NCI-H187 (cell line): ENCODE data around the gene PRKAG2.
A peak's percentile ranks its signal among the peaks of the same experiment; 100 is the strongest.
"Not testable (repeated sequence)": the region's sequence is repeated elsewhere in the genome, so short reads cannot be mapped to it uniquely, and the experiment has no call there.

Experiments used
- DNase-seq, 2 experiments: peaks; one replicate each; lab custom pipeline; 2025; lab: John Stamatoyannopoulos, UW

The PRKAG2 gene

DNA sequence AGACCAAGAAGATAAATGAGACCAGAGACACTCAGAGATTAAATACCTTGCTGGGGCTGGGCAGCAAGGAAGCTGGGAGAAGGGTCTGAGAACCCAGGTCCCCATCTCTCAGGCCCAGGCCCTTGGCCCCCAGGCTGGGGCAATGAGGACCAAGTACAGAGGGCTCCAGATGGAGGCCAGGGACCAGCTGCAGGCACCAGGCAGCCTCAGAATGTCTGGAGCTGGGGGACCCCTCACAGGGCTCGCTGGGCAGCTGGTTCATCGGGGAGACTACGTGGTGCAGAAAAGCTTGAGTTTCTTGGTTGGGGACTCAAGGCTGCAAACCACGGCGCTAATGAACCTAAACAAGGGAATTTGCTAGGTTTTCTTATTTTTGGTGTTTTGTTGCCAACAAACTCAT is 75.6 kb downstream of the PRKAG2 start:
- DNase-seq = no peak

DNA sequence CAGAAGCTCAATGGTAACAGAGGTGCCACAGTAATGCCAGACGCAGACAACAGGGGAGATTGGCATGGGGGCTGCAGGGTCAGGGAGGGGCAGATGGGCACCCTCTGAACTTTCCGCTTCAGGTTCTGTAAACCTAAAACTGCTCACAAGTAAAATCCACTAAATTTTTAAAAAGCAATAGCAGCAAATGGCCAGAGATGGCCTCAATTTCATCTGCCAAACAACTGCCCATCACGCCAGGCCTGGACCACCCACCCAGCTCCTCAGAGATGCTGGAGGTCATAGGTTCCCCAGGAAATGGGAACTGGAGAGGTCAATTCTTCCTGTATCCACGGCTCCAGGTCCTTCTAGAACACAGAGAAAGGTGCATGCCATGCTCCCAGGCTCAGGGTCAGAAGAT is 76.1 kb downstream of the PRKAG2 start:
- no peak for DNase-seq

DNA sequence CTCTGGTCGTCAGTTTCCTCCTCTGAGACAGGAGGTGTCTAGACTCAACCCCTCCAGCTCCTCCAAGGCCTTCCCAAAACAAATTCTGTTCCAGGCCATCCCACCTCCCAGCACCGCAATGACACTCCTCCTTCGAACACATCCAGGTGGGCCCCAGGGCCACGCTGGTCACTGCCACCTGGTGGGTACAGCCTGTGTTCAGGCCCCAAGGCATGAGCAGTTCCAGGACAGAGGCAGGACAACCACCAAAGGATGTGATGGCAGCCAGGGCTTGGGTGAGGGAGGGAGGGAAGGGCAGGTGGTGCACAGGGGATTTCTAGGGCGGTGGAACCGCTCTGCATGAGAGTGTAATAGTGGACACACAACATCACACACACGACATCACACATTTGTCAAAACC is 76.5 kb downstream of the PRKAG2 start:
- no peak for DNase-seq

DNA sequence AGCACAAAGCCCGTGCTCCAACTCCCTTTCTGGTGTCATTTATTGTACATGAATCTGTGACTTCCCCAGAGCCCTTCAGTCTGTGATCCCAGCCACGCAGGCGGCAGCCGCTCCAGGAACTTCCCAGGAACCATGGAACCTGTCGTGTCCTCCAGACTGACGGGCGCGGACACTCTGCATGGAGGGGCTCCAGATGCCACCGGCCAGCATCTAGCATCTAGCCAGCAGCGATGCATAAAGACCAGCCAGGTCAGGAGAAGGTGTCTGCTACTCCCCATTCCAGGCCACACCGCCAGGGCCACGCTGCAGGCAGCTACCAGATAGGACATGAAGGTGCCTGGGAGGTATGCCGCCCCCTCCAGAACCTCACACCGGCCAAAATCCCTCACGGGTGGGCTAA is 77.4 kb downstream of the PRKAG2 start:
- no peak for DNase-seq

DNA sequence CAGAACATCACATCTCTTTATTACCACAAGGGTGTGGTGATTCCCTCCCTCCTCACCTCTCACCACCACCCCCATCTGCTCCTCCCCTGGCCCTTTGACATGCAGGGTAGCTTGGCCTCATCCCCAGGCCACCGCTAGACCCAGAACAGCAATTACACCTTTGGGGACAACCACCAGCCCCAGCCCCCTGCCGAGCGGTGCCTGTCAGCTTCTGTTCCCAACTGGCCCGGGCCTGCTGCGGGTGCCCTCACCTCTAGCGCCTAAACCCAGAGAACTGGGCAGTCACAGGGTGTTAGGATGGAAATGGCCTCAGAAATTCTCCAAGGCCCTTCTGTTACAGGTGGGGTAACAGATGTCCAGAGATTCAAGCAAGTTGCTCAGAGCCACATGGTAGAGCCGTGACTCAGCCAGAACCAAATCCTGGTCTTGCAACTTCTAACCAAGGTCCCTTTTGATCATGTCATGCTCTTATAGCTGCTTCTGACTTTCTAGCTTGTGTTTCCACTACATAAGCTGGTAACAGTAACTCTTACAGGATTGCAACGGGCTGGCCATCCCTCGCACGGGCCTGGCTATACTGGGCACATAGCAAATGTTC is 78.0 kb downstream of the PRKAG2 start:
- DNase-seq = no peak

DNA sequence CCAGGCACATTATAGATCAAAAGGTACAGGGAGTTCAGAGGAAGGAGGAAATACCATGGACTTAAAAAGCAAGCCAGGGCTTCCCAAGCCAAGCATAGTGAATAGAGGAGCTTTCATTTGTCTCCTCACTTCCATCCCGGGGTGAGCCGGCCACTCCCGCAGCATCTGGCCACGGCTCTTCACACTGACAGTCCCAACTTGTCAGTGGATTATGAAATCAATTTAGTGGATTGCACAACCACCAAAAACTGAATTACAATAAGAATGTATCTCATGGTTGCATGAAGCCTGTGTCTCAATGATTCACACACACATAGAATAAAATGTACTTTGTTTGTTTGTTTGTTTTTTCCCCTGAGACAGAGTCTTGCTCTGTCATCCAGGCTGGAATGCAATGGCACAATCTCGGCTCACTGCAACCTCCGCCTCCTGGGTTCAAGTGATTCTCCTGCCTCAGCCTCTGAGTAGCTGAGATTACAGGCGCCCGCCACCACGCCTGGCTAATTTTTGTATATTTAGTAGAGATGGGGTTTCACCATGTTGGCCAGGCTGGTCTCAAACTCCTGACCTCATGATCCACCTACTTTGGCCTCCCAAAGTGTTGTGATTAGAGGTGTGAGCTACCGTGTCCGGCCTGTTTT is 79.1 kb downstream of the PRKAG2 start:
- not testable (repeated sequence) for DNase-seq

DNA sequence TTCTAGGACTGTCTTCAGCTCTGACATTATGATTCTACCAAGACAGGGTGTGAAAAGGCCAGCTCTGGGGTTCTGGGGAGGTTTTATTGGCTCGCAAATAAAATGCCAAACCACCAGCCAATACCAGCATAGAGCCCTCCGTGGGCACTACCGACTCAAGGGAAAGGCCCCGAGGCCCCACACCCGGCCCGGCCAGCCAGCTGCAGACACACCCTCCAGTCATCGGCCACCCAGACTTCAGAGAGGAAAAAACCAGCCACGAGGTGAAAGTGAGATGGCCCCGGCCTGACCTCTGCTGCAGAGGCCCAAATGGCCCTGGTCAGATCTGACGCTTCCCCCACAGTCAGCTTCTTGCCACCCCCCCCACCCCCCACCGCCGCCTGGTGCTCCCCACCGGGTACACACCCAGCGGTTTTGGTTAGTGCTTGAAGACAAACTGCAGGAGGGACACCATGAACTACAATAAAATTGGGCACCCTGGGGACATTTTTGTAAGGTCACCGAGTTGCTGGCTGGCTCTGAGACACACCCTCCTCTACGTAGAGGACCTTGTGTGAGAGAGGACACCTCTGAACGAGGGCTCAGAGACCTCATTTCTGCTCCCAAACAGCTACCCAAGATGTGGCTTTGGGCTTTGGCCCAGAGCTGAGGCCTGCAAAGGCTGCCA is 79.9 kb downstream of the PRKAG2 start:
- DNase-seq = no peak

DNA sequence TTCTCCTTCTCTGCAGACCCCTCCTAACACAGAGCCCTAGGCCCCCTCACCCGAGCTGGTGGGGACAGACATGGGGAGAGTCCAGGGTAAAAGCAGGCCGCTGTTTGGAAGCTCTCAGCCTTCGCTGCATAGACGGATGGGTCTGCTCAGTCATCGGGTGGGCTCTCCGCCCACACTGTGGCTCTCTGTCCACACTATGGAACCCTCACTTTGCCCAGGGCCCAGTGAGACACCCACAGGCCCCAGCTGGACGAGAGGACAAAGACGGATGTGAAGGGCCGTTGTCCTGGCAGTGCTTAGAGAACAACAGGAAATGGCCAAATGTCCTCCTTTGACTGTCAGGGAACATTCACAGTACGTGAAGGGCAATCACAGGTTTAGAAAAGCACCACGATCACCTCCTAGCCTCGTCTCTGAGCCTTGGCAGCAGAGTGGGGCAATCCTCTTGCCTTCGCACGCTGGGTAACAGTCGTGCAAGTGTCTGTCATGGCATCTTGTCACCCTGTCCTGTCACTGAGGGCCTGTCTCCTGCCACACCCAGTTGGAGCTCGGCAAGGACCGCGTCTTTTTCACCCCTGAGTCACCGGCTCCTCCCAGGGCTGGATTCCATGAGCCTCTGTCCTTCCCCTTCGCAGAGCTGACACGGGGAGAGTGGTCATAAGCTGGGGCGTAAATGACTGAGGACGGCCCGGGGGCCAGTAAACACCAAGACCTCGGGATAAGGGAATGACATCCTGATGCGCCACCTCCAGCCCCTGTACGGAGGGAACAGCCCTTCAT is 80.6 kb downstream of the PRKAG2 start:
- DNase-seq = no peak

DNA sequence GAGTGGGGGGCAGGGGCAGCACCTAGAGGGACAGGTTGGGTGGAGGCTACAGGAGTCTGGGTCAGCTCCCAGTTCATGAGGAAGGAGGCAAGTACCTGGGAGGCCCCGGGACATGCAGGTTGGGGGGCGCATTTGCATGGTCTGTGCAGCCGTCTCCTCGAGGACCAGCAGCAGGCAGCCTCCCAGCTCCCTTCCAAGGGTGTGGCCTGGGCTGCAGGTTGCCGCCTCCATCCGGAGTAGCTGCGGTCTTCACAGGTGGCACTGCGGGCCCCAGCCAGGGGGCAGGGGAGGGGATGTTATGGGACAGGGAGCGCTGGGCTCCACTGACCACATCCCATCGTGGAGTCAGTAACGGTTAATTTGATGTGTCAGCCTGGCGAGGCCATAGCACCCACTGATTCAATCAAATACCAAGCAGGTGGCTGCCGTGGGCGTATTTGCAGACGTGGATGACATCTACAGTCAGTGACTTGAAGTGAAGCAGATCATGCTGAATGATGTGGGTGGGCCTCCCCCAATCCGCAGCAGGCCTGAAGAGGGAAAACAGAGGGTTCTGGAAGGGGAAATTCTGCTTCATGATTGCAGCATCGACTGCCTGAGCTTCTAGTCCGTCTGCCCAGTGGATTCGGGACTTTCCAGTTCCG is 81.6 kb downstream of the PRKAG2 start:
- DNase-seq = no peak

DNA sequence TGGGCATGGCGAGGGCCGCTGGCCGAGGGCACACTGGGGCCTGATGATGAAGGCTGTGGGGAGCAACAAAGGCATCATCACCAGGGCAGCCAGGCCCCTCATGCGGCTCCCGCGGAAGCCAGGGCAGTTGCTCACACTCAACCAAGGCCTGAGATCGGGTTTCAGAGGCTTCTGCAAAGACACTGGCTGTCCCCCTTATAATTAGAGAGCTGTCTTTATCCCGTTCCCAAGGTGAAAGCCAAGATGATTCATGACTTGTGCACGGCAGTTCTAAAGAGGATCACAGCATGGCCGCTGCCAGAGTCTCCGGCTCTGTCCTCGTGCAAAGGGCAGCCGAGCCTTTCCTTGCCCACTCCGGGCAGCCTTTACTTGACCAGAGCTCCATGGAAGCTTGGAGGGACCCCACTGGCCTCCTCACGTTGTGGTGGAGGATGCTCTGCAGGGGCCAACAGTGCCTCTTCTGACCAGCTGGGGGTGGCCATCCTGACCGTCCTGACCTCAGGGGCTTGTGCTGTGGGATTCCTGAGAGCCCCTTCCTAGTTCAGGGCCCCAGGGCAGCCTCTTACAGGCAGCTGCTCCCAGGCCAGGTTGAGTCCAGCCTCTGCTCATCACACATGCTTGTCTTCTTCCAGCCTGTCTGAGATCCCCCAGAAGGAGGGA is 82.3 kb downstream of the PRKAG2 start:
- DNase-seq = peak in 1 of 2 experiments; percentile 44

DNA sequence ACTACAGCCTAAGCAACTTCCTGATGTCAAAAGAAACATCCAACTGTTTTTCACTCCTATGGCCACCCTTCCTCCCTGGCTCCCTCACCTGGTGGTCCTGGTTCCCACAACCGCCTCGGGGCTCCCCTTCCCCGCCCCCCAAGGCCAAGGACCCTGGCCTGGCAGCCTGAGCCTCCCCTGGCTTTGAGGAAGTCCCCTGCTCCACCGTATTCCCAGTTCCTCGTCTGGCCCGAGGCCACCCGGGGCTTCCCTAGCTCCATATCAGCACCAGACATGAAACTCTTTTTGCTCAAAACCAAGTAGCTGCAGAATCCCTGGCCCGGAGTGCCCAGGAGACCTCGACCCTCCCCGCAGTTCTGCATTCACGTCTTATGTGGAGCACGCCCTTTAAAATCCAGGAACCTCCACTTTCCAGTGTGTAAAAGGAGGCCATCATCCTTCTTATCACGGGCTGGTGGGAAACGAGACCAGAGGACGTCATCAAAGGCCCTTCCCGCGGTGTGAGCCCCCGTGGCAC is 82.9 kb downstream of the PRKAG2 start:
- DNase-seq = no peak

DNA sequence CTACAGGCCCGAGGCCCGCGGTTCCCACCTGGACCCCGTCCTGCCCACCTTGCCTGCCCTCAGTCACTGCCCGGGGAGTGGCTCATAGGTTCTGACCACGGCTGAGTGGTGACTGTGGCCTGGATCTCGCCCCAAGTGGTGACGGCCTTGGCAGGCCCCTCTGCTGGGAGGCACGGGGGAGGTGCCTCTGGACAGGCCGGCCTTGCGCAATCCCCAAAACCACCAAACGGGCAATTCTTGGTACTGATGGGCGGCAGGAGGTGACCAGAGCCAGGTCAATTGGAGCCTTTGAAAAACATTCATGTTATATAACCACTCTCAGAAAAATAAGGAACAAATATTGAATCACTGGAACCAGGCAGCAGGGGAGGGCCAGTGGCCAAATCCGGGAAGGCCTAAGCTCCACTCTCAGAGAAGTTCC is 83.4 kb downstream of the PRKAG2 start:
- no peak for DNase-seq

DNA sequence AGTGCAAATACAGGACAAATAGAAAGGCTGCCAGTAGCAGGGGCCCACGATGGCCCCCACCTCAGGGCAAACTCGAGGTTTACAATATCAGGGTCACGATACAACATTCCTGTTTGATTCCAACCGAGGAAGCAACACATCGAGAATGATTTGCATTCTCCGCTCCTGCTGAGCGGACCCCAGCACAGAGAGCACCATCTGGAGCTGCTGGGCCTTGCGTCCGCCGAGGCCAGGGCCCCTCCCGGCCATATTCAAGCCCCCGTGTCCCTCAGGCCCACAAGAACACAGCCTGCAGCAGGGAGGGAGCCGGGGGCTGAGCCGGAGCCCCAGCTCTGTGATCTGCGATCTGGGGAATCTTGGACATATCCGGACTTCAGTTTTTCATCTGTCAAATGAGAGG is 84.3 kb downstream of the PRKAG2 start:
- no peak for DNase-seq

DNA sequence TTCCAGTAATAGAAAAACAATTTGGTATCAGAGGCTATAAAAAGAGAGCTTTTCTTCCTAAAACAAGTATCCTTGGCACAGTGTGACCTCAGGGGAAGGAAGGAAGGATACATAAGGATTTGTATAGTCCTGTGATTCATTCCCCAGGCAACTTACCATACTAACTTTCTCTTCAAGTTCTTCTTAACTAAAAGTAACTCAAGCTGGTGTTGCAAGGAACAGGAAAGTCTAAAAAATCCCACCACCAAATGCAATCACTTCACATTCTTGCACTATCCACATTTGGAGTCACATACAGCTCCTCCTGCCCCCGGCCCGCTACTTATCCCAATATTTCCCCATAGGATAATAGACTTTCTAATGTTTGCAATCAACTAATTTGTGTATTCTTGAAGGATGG is 84.8 kb downstream of the PRKAG2 start:
- no peak for DNase-seq

DNA sequence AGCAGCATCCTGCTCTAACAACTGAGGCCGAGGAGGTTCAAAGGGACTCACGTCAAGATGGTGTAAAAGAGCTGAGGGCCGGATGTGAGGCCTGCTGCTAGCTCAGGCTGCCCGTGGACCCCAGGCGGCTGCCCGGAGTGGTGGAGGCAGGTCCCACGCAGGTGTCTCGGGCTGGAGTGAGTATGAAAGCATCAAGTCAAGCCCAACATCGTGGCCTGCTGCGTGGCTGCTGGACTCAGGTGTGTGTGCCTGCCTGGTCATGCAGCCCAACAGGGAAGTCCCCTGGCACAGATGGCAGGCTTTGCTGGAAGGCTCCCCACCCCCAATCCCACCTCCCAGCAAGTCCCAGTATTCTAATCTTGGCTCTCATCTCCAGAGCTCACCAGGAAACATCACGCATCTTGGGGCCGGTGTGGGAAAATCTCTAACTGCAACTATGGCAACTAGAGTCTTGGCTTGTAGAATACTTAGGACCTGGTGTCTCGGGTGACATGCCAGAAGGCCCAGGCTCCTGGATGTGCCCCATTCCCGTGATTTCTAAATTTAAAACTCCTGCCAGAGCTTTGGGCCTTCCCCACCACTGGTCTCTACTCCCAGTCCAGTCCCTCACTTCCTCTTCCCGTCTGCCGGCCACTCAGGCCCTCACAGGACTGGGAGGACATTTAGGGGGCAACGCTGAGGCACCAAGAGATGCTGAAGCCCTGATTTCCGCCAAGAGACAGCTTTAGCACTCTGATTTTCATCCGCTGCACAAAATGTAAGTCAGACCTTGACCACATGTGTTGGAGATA is 85.9 kb downstream of the PRKAG2 start:
- DNase-seq = no peak

DNA sequence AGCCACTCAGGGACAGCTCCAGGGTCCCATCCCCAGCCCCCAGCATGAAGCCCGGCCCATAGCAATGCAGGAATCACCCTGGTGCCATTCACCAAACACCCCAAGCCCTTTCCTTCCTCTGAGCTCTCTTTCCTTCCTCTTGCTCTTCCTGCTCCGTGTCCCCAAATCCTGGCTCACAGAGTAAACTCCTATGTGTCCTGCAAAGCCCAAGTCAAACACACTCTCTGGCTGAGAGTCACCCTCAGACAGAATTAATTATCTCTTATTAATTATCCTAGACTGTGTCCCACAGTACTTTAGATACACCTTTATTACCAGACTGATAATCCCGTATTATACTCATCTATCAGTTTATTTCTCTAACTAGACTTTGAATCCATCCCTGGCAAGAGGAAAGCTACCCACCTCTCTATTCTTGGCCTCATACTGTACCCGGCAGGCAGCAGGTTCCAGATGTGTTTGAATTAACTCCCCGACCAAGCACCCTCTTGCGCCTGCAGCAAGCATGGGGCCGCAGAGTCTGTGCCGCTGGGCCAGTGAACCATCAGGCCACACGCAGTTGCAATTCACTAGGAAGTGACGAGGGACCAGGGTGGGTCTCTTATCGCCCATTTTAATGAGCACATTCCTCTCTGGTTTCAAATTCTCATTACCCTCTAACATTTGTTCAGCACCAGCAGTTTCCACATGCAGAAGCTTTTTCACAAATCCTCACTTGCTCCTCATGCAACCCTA is 86.7 kb downstream of the PRKAG2 start:
- no peak for DNase-seq

DNA sequence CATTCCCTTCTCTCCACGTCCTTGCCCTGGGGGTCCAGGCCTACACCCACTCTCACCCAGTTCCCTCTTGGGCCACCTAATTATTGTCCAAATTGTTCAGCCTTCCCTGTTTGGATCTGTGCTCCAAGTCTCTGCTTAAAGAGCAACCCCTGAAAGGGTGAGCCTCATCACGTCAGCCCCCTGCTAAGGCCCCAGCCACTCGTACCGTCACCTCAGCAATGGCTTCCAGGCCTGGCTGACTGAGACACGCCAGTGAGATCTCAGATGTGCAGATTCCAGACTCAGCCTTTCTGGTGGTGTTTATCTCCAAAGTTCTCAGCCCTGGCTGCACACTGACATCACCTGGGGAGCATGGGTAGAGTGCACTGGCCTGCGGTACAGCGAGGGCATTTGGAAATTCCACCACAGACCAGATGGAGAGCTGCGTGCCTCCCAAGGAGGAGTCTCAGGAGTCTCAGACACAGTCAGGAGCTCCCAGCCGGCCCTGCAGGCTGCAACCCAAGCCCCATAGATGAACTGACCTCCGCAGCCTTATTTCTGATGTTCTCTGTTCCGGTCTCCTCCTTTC is 87.5 kb downstream of the PRKAG2 start:
- DNase-seq = no peak

DNA sequence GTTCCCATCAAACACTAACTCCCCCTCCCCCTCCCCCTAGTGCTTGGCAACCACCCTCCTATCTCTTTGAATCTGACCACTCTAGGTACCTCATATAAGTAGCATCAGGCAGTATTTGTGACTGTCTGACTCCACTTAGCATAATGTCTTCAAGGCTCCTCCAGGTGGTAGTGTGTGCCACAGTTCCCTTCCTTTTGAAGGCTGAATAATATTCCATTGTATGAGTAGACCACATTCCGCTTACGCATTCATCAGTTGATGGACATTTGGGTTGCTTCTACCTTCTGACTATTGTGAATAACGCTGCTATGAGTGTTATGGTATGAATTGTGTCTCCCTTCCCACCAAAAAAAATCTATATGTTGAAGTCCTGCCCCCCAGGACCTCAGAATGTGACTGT is 89.6 kb downstream of the PRKAG2 start:
- no peak for DNase-seq

DNA sequence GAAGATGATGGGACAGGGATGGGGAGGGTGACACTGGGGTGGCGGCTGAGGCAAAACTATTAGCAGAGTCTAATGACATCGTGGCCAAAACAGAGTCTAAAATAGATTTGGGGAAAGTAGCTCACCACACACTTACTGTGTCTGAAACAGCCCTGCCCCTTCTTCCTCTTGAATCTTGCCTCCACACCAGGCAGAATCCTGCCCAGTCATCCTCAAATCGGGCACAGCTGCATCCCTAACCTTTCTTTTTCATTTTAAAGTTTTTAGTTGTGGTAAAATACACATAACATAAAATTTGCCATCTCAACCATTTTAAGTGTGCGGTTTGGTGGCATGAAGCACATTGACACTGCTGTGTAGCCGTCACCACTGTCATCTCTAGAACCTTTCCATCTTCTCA is 90.0 kb downstream of the PRKAG2 start:
- DNase-seq = no peak

DNA sequence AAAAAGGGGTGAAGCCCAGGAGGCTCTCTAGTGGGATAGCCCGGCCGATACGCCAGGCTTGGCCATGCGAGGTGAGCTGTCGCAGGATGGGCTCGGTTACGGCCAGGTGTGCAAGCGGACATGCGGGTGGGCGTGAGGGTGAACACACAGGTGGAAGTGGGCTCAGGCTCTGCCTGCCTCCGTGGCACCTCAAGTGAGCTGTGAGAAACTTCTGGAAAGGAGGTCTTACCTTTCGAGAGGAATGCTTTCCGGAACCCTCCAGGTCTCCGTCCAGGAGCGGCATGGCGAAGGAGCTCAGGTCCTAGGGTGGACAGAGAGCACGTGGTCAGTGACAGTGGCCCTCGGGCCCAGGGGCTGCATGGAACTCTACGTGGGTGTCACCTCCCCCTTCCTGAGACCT is 90.7 kb downstream of the PRKAG2 start:
- no peak for DNase-seq
